HepG2 (cell line): Measurements from ENCODE around the gene HOXA1. TPM values are rescaled to one million over a fixed set of nuclear protein-coding genes. Genes with fewer than 3 reads are reported as not detected.

ENCODE experiments used
- CBFB ChIP-seq: sonication (generic); formaldehyde crosslinking; IDR thresholded peaks from 2 replicates; pipeline ENCODE4 v1.4.0; 2020; ENCODE audit warnings: missing genetic modification reagents
- HNRNPUL1 ChIP-seq: fragments of 200-400 bp; formaldehyde crosslinking; IDR thresholded peaks from 2 replicates; pipeline ENCODE4 v1.6.1; 2017; ENCODE audit warnings: low read depth, mild to moderate bottlenecking, low read length, moderate library complexity
- KDM5A ChIP-seq: fragments of 200-600 bp; sonication (generic); IDR thresholded peaks from 2 replicates; pipeline ENCODE4 v1.7.0; 2018; ENCODE audit warnings: antibody characterized with exemption, mild to moderate bottlenecking, low read length, borderline replicate concordance
- LBX2 ChIP-seq: sonication (generic); formaldehyde crosslinking; IDR thresholded peaks from 2 replicates; pipeline ENCODE4 v1.5.0; 2020; ENCODE audit warnings: missing genetic modification reagents, mild to moderate bottlenecking, borderline replicate concordance
- NCOA5 ChIP-seq: sonication (generic); formaldehyde crosslinking; IDR thresholded peaks from 2 replicates; pipeline ENCODE4 v1.4.0; 2020; ENCODE audit warnings: missing genetic modification reagents
- PAXIP1 ChIP-seq: sonication (generic); formaldehyde crosslinking; conservative IDR thresholded peaks from 2 replicates; pipeline ENCODE4 v1.4.0; 2020; ENCODE audit warnings: mild to moderate bottlenecking, missing genetic modification reagents, moderate library complexity
- SALL2 ChIP-seq: sonication (generic); formaldehyde crosslinking; IDR thresholded peaks from 2 replicates; pipeline ENCODE4 v1.8.1; 2023; ENCODE audit warnings: mild to moderate bottlenecking, missing genetic modification reagents, inconsistent platforms
- SNAPC4 ChIP-seq: sonication (generic); formaldehyde crosslinking; IDR thresholded peaks from 2 replicates; pipeline ENCODE4 v1.4.0; 2020; ENCODE audit warnings: mild to moderate bottlenecking, missing genetic modification reagents
- ZBTB34 ChIP-seq: sonication (generic); formaldehyde crosslinking; IDR thresholded peaks from 2 replicates; pipeline ENCODE4 v1.8.0; 2022; ENCODE audit warnings: mild to moderate bottlenecking, missing genetic modification reagents
- ZFX ChIP-seq: sonication (generic); formaldehyde crosslinking; IDR thresholded peaks from 2 replicates; pipeline ENCODE4 v1.4.0; 2020; ENCODE audit warnings: mild to moderate bottlenecking, low read depth, missing genetic modification reagents, moderate library complexity
- ZNF281 ChIP-seq: sonication (generic); formaldehyde crosslinking; IDR thresholded peaks from 2 replicates; pipeline ENCODE4 v1.4.0; 2020; ENCODE audit warnings: missing genetic modification reagents, borderline replicate concordance
- ZNF777 ChIP-seq: sonication (generic); formaldehyde crosslinking; IDR thresholded peaks from 2 replicates; pipeline ENCODE4 v1.4.0; 2020; ENCODE audit warnings: missing genetic modification reagents
- polyA plus RNA-seq, 8 experiments: library from polyadenylated mRNA; depleted of rRNA in 3 of 8; stranded (reverse) in 7 of 8; unstranded in 1 of 8; fragments of >200 nt; fragmentation: Illumina TruSeq in 4 of 8; extraction: Trizol in 4 of 8; gene quantifications; 2 replicates each; pipeline versions ENCODE4 v1.2.1 to v1.2.3, GENCODE V29; 2011 to 2016; ENCODE audit warnings: low read depth in 4 of 8, missing spikeins in 1 of 8, mixed read lengths in 1 of 8; ENCODE audit not compliant: insufficient read depth in 1 of 8
- total RNA-seq, 5 experiments: library from RNA; depleted of rRNA; stranded (reverse); fragments of >200 nt; fragmentation: Illumina TruSeq; extraction: Trizol; gene quantifications; 2 replicates each; pipeline ENCODE4 v1.2.3, GENCODE V29; 2016; ENCODE audit warnings: low read depth in 1 of 5

HOXA1 gene
- total and polyA plus RNA-seq, 2 of the 13 experiments (the other 11 are each of a cell fraction or from before 2014, with no cell fraction given), result 0.18 to 0.20 TPM

GRCh38 chr7:27095897-27096767 is at the start of gene HOXA1 (continued):
- TF ChIP-seq NCOA5, result no peak
- no peak for TF ChIP-seq ZNF281 (CRISPR knock-in tag)
- no peak for TF ChIP-seq SNAPC4 (CRISPR knock-in tag)
- no peak for TF ChIP-seq PAXIP1
- TF ChIP-seq ZBTB34 (CRISPR knock-in tag), result no peak
- no peak for TF ChIP-seq KDM5A
- peak; percentile 57; the same call in 1 of the 2 replicates for TF ChIP-seq ZNF777
- TF ChIP-seq CBFB (CRISPR knock-in tag), result no peak
- 0 out of 2 replicates have a peak, but pooled peaks have one; percentile 31 for TF ChIP-seq SALL2 (CRISPR knock-in tag)
- no peak for TF ChIP-seq LBX2
- TF ChIP-seq ZFX (CRISPR knock-in tag), result peak; percentile 35; the same call in 1 of the 2 replicates
- no peak for TF ChIP-seq HNRNPUL1
